GM21360 (cell line): Measurements from ENCODE around the gene AIP.

Experiments
- ATAC-seq: cut with Tn5 transposase; IDR thresholded peaks from one replicate; pipeline ENCODE4 v1.9.1; 2021; ENCODE audit warnings: mild to moderate bottlenecking, moderate library complexity; ENCODE audit not compliant: unreplicated experiment

The AIP gene

DNA sequence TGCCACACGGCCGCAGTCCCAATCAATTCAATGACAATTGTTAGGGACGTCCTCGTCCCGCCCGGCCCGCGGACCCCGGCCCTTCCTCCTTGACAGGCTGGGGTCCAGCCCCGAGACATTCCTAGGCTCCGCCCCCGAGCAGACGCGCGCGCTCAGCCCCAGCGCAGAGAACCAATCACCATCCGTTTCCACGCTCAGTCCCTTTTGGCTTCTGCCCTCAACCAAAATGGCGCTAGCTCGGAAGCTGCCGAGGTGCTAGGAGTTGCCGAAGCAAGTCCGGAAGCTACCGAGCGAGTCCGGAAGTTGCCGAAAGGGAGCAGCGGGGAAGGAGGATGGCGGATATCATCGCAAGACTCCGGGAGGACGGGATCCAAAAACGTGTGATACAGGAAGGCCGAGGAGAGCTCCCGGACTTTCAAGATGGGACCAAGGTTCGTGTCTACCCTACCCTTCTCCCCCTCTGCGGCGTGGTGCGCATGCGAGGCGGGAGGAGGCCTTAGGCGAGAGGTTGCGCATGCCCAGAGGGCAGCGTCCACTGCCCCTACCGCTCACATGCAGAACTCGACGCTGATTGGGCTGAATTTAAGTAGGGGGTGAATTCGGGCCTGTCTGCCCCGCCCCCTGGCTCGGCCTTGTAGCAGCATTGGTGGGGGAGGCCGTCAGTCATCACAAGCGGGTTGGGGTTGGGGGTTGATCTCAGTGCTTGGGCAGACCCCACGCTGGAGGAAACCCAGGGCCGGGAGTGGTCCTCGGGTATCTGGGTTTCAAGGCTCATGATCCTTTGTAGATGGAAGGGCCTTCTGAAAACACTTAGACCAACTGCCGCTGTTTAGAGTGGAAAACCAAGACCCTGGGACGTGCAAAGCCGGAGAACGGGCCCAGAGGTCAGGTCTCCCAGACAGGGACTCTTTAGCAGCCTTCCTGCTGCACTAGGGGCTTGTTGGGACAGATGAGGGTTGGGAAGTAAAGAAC is at the start of gene AIP:
Gene AIP (plus strand): TSS at position 200 of the 972 bp plus-strand sequence. CDS start 133 bp downstream, at position 333.
- peak; percentile 57 for ATAC-seq

DNA sequence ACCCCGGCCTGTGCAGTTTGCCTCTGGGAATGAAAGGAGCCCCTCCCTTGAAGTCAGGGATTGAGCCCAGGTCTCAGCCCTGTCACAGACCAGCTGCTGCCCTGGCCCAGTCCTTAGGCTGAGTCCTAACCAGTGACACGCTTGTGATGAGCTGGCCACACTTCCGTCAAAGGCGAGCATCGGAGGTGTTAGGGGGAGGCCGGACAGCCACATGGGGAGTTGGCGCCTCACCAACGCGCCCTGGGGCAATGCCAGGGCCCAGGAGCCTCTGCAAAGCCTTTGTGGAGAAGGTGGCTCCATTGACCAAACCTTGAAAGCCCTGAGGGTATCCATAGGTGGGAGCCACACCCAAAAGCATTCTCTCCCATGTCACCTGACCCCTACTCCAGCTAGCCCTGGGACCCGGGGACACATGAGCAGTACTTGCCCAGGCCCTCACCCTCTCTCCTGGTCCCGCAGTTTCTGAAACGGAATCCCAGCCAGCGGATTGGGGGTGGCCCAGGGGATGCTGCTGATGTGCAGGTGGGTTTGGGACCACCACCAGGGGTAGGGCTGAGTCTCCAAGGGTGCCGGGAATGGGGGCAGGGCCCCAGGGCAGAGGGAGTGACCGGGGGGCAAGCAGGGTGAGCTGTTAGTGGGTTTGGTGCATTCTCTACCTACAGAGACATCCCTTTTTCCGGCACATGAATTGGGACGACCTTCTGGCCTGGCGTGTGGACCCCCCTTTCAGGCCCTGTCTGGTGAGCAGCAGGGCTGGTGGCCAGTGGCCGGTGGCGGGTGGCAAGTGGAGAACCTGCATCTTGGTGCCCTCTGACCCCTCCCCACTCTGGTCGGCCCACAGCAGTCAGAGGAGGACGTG is 49.1 kb upstream of the AIP start:
- no peak for ATAC-seq

DNA sequence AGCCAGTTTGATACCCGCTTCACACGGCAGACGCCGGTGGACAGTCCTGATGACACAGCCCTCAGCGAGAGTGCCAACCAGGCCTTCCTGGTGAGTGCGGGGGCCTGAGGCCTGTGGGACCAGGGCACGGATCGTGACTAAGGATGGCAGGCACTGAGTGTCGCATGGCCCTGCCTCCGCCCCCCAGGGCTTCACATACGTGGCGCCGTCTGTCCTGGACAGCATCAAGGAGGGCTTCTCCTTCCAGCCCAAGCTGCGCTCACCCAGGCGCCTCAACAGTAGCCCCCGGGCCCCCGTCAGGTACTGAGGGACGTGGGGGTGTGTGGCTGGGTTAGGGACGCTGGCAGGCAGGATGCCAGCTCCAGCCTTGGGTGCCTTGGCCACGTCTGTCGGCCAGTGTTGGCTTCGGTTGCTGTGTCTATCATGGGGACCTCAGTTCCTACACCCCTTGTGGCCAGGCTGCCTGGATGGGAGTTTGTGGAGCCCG is 48.4 kb upstream of the AIP start:
- ATAC-seq: no peak

GRCh38 chr11:67435031-67435726 is 47.6 kb upstream of the AIP start:
- no peak for ATAC-seq

DNA sequence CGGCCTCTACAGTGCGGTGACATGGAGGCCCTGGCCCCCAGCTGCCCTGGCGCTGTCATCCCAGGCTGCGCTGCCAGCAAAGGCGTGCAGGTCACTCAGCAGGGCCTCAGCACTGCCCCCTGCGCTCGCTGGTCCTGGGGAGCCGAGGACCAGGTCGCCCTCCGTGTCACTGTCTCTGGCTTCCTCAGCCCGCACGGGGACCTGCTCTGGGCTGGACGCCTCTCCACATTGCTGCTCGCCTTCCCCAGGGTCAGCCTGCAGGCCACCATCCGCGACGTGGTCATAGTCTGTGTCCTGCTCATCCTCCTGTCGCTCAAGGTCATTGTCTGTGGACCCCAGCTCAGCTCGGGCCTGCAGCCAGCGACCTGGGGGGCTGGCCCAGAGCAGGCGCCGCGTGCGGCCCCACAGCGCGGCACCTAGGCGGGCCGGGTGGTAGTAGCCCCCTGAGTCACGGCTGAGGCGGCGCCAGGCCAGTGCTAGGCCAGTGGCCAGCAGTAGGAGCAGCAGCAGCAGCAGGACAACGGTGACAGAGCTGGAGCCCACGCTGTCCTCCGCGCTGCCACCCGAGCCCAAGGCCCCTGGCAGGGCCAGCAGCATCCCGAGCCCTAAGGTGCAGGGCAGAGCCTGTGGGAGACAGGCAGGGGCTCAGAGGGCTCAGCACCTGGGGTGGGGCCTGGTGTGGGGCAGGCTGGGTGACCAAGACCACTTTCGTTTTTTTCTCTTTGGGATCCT is 46.9 kb upstream of the AIP start:
- no peak for ATAC-seq

DNA sequence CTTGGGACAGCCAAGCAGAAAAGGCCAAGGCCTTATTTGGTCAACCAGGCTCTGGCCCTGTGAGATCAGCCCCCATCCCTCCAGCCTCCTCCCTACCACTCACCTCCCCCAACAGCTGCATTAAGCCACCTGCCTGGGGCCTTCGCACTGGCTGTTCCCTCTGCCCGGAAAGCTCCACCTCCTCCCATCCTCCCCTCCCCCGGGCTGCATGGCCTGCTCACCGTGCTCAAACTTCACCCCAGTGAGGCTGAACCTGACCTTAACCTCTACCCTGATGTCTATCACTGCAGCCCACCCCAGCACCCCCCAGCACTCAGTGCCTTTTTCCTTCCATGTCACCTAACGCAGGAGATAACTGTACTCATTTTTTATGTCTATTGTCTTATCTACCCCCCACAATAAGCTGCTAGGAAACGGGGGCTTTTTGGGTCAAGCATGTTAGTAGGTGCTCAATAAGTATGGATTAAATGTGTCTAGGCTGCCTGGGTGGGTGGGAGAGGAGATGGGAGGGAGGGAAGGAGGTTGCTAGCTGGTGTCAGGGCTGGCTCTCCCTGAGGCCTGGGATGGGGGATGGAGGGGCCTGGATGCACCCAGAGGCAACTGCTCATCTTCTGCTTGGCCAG is 46.3 kb upstream of the AIP start:
- ATAC-seq: no peak

DNA sequence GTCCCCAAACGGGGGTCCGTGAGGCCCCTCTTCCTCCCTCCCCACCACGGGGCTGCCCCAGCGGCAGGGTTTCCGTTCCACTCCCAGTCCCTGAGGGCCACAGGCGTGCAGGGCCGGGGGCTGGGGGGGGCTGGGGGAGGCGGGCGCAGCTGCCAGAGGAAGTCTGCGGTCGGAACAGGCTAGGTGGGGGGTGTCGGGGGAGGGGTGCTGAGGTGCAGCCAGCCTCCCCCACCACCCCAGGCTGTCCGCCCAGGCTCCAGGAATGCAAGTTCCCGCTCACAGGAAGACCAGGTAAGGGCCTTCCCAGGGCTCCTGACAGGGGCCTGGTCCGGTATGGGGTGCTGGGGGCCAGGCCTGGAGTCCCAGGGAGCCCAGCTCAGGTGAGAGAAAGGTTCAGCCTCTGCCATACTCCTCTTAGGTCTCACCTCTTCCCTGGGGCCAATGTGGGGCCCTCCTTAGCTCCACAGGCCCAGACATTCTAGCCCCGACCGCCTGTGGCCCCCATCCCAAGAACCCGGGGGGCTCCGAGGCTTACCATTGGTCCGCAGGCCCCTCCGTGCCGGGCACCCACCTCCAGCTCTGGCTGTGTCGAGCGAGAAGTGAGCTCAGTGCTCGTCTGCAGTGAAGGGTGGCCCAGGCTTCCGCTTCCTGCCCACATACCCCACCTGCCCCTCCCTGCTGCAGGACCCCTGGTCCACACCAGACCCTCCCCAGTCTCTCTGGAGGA is 45.6 kb upstream of the AIP start, which contains the start of gene PTPRCAP:
Gene PTPRCAP (minus strand): TSS at position 601 of the 727 bp plus-strand sequence. CDS start 63 bp downstream, at position 538.
- no peak for ATAC-seq

DNA sequence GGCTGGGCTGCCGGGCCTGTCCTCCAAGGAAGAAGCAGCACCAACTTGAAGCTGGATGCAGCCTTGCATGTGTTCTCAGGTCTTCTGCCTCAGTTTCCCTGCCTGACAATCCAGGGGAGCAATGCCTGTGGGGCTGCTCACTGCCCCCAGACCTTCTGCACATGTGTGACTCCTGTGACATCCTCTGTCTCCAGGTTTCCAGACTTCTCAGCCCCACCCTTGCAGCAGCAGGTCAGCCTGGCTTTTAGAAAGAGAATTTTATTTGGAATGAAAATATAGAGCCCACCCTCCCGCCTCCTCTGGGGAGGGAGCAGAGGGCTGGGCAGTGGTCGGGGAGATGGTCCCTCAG is 45.0 kb upstream of the AIP start:
- no peak for ATAC-seq

DNA sequence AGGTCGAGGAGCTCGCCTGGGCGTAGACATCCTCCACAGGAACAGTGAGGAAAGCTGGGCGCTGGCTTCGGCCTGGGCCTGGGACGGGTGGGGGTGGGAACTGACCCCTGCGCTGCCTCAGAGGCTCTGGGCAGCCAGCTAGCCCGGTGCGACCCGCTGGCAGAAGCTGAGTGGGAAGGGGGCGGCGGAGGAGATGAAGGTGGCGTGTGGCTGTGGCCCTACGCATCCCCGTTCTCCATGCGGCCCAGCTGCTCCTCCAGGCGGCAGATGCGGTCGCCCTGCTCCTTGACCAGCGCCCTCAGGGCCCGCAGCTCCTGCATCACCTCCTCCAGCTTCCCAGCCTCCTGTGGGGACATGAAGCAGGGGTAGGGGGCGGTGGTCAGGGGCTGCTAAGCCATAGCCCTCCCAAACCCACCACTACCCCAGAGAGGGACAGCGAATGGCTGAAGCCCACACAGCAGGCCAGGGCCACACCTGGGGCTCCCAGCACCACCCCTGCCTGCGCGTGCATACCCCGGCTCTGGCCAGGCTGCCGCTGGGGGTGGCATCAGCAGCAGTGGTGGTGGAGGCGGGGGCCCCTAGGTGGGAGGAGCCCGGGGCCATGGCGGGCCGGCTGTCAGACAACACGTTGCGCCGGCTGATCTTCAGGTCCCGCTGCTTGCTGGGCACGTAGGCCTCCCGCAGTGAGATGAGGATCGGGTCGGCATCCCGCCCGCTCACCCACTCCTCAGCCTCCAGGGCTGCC is 44.5 kb upstream of the AIP start:
- no peak for ATAC-seq

DNA sequence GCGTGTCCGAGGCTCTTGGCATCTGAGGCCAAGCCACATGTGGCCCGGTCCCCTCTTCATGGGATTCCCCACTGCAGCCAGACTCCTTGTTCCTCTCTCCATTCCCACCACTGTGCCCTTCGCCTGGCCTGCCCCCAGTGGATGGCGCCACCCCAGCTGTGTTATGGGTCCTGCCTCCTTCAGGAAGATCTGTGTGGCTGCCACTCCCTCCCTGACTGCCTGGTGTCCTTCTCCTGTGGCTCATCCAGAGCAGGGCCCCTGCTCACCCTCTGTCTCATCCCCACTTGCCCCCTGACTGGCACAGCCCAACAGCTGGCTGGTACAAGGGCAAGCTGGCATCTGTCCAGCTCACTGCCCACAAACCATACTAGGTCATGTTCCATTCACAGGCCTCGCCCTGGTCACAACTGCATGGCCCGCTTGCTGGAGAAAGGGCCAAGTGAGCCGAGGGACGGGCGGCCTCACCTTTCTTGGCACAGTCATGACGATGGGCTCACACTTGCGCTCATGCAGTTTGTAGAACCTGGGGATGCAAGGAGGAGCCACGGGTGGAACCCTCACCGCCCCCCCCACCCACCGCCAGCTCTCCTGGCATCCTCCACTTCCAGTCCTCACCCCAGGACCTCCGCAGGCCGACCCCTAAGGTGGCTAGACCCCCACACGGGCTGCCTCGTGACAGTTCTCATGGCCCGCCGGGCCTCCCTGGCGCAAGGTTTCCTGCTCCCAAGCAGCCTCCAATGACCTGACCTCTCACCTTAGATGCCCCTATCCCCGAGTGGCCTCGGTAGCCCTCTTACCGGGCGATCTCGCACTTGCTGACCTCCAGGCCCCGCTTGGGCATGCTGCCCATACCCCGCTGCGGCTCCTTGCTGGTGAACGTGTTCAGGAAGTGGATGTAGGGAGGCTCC is 43.3 kb upstream of the AIP start:
- ATAC-seq: no peak

DNA sequence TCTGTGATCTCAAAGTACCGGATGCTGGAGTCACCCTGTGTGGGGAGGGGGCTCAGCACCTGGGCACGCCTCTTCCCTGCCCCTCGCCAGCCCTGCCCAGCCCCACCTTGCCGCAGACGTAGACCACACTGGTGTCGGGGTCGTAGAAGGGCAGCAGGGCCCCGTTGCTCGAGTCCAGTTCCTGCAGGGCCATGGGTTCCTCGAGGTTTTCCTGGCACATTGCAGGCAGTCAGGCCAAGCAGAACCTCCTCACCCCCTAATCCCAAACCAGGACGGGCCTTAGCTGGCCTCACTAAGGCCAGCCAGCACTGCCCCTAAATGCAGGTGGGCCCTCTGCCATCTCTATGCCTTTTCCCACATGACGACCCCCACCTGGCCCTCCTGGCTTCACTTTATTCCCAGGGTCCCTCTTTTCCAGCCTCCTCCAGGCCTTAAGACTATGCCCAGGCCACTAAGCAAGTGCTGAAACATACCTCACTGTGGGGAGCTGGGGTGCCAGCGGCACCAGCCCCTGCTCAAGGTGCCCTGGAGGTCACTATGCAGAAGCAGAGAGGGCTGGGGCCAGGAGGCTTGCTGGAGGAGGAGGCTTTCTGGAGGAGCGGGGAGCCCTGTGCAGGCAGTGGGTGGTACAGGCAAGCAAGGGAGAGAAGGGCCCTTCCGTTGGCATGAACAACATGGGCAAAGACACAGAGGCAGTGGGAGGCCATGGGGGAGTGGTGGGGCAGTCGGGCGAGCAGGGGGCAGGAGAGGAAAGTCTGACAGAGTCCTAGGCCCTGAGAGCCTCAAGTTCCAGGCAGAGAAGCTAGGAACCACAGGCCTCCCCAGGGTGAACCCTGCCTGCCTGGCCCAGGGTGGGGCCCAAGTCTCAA is 42.4 kb upstream of the AIP start:
- ATAC-seq: no peak

- ATAC-seq: no peak
Observed at GRCh38 chr11:67441098-67441563, 41.7 kb upstream of the AIP start.

DNA sequence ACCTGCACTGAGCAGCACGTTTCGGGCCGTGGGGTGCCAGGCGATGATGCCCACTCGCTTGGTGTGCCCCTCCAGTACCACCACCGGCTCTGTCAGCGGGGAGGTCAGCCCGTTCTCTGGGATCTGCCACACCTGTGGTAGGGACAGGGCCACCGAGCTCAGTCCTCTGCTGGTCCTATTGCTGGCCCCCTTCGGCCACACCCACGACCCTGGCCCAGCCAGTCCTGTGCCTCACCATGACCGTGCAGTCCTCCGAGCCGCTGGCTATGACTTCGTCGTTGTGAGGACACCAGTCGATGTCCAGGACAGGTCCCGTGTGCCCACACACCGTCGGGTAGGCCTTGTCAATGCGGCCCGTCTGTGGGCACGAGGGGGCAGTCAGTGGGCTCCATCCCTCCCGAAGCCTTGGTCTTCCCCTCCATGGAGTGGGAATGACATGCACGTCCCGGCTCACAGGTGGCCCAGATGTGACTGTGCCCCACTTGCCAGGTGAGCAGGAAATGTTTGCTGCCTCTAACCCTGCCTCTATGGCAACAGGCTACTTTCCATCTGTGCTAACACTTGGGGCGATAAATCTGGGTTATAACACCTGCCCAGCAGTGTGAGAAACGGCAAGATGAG is 41.0 kb upstream of the AIP start:
- no peak for ATAC-seq

- no peak for ATAC-seq
Observed at GRCh38 chr11:67442504-67443404, 40.1 kb upstream of the AIP start.

- no peak for ATAC-seq
Observed at GRCh38 chr11:67445515-67445914, 37.3 kb upstream of the AIP start.
